Measurements from ENCODE around the gene TGM2. TPM values are rescaled to one million over a fixed set of nuclear protein-coding genes. Genes with fewer than 3 reads are reported as not detected.

The TGM2 gene
- total RNA-seq, 2 experiments from 2014 or later: not detected

DNA sequence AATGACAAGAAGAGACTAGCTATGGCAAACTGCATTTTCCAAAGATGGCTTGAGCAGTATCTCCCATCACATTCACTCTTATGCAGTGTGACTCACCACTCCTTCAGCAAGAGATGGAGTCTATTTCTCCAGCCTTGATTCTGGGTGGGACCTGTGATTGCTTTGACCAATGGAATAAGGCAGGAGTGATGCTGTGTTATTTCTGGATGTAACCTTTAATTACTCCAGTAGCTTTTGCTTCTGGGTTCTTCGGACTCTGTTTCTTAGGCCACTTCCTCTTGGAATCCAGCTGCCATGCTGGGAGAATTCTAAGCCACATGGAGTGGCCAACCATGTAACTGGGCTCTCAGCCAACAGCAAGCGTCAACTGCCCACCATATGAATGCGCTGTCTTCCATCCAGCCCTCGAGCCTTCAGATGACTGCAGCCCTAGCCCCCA is 50.7 kb downstream of the TGM2 start:
- POLR2A ChIA-PET: no interaction called here
- intact Hi-C loops (cut with micrococcal nuclease): no loop called here
- CTCF ChIA-PET: interaction anchor here (0.7 to 3.7 kb wide), 5 partner anchors 17 to 108 kb away, joined by 3 to 30 read pairs (median 4); no protein-coding TSS in a partner anchor
- ATAC-seq (no peak), DNase-seq (no peak)
- Mint-ChIP-seq H3K36me3 (ENCODE audit: low read depth) (no peaks in the 10 kb centered on the region), H3K4me1 (ENCODE audit: low read depth) (no peaks in the 10 kb centered on the region), H3K9me3 (no peaks in the 10 kb centered on the region), H3K27ac (no peak overlapping the region), H3K27me3 (no peaks in the 10 kb centered on the region), H3K4me3 (no peak overlapping the region)
- TF ChIP-seq, protein P1, sequence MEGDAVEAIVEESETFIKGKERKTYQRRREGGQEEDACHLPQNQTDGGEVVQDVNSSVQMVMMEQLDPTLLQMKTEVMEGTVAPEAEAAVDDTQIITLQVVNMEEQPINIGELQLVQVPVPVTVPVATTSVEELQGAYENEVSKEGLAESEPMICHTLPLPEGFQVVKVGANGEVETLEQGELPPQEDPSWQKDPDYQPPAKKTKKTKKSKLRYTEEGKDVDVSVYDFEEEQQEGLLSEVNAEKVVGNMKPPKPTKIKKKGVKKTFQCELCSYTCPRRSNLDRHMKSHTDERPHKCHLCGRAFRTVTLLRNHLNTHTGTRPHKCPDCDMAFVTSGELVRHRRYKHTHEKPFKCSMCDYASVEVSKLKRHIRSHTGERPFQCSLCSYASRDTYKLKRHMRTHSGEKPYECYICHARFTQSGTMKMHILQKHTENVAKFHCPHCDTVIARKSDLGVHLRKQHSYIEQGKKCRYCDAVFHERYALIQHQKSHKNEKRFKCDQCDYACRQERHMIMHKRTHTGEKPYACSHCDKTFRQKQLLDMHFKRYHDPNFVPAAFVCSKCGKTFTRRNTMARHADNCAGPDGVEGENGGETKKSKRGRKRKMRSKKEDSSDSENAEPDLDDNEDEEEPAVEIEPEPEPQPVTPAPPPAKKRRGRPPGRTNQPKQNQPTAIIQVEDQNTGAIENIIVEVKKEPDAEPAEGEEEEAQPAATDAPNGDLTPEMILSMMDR (IDR thresholded peaks at IDR 0.05): no peak

DNA sequence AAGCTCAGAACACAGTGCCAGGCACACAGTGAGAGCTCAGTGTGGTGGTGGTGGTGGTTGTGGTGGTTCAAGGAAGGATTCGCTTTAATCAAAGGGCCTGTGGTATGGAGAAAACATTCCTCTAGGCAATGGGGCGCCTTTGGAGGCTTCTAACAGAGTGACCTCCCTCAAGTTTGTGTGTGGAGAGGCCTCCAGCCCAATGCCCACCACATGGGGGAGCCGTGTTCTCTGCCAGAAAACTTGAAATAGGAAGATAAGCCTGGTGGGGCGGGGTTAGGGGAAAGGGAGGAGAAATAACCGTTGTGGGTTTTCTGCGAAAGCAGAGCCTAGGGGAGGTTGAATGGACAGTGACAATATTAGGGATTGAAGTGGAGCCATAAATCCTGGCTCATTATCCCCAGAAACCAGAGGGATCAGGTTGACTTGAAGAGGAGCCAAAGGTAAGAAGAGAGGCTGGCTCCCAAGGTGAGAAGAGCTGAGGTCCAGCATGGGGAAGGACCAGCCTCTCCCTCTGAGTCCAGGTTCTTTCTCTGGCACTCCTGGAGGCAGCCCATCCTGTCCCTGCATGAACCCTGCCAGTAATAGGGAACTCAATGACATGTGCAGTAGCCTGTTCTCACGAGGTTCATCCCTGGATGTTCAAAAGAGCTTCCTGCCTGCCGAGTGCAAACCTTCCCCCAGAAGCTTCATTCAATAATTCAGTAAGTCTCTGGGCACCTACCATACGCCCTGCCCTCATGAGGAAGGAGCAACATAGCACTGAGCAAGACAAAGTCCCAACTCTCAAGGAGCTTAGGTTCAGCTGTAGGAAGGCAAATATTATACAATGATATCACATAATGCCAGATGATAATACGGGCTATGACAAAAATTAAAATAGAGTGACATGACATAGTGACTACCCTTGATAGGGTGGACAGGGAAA is 51.4 kb downstream of the TGM2 start:
- POLR2A ChIA-PET: no interaction called here
- peak; percentile 56 for DNase-seq
- no peaks in the 10 kb centered on the region for H3K27me3 Mint-ChIP-seq
- H3K9me3 Mint-ChIP-seq: no peaks in the 10 kb centered on the region
- H3K4me3 Mint-ChIP-seq: no peak overlapping the region
- ATAC-seq: no peak
- no peaks in the 10 kb centered on the region for H3K4me1 Mint-ChIP-seq (ENCODE audit: low read depth)
- CTCF ChIA-PET: interaction anchor here (0.7 to 3.7 kb wide), 7 partner anchors 16 to 113 kb away, joined by 3 to 30 read pairs (median 3); no protein-coding TSS in a partner anchor
- intact Hi-C loops (cut with micrococcal nuclease): no loop called here
- TF ChIP-seq, protein P1 (IDR thresholded peaks at IDR 0.05): no peak
- H3K27ac Mint-ChIP-seq: no peak overlapping the region
- no peaks in the 10 kb centered on the region for H3K36me3 Mint-ChIP-seq (ENCODE audit: low read depth)

DNA sequence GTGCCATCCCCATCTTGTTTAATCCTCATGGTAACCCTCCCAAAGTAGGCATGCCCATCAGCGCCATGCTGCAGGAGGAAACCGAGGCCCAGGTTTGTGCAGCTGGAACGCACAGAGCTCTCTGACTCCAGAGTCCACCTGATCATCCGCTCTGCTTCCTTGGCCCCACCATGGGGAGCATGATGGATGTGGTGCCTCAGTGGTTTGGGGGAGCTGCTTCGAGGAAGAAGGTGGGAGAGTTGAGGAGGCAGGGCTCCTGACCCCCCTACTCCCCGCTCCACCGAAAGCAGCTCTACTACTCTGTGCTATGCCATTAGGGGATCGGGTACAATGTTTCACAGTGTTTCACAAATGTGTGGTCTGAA is 52.2 kb downstream of the TGM2 start:
- H3K9me3 Mint-ChIP-seq: no peaks in the 10 kb centered on the region
- no peak overlapping the region for H3K4me3 Mint-ChIP-seq
- no peaks in the 10 kb centered on the region for H3K27me3 Mint-ChIP-seq
- ATAC-seq: no peak
- H3K27ac Mint-ChIP-seq: no peak overlapping the region
- H3K4me1 Mint-ChIP-seq (ENCODE audit: low read depth): no peaks in the 10 kb centered on the region
- intact Hi-C loops (cut with micrococcal nuclease): no loop called here
- ChIA-PET CTCF (interaction anchor here (0.8 to 3.7 kb wide), 6 partner anchors 13 to 113 kb away, joined by 3 to 30 read pairs (median 4); no protein-coding TSS in a partner anchor), POLR2A (no interaction called here)
- TF ChIP-seq, protein P1 (IDR thresholded peaks at IDR 0.05): no peak
- H3K36me3 Mint-ChIP-seq (ENCODE audit: low read depth): no peaks in the 10 kb centered on the region
- DNase-seq: no peak

DNA sequence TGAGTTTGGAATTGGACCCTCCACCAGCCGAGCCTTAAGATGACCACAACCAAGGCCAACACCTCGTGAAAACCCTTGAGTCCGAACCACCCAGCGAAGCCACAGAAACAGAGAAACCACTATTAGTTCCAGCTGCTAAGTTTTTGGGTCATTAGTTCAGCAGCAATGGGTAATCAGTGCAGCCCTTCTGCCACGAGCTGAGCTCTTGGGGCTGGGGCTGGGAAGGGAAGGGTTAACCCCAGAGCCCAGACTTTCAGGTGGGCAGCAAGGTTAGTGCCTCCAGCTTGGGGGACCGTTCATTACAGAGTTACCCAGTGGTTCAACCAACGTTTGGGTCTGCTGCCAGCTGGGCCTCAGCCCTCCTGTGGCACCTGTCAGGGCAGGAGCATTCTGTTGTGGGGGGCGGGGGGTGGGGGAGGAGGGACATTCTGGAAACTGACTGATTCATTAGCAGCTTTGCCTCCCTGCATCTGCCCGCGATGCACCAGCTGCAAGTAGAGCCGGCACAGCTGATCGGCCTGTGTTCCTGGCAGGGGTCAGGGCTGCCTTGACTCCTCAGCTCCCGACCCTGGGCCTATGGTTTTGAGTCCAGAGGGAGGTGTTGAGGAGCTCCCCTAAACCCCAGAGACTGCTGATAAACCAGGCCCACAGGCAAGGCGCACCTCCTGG is 52.7 kb downstream of the TGM2 start:
- H3K27me3 Mint-ChIP-seq: no peaks in the 10 kb centered on the region
- no peaks in the 10 kb centered on the region for H3K4me1 Mint-ChIP-seq (ENCODE audit: low read depth)
- ChIA-PET POLR2A (no interaction called here), CTCF (interaction anchor here (0.8 to 3.7 kb wide), 5 partner anchors 13 to 110 kb away, joined by 3 to 30 read pairs (median 4); no protein-coding TSS in a partner anchor)
- no peak overlapping the region for H3K4me3 Mint-ChIP-seq
- H3K27ac Mint-ChIP-seq: no peak overlapping the region
- TF ChIP-seq, protein P1 (IDR thresholded peaks at IDR 0.05): no peak
- no peak for DNase-seq
- H3K9me3 Mint-ChIP-seq: no peaks in the 10 kb centered on the region
- no peak for ATAC-seq
- intact Hi-C loops (cut with micrococcal nuclease): no loop called here
- no peaks in the 10 kb centered on the region for H3K36me3 Mint-ChIP-seq (ENCODE audit: low read depth)
